ENCODE measurements around the gene SRXN1.

Gene SRXN1

GRCh38 chr20:623021-623420 is 30.0 kb downstream of the SRXN1 start:
- no peak for TF ChIP-seq CTCF (IDR thresholded peaks at IDR 0.05; ENCODE audit: insufficient read depth, low read depth, low read length, missing control alignments)
- no peak for DNase-seq (ENCODE audit: low read depth)
- no peak overlapping the region for H3K4me3 ChIP-seq (ENCODE audit: low read depth, low read length)

- no peak for TF ChIP-seq CTCF (IDR thresholded peaks at IDR 0.05; ENCODE audit: insufficient read depth, low read depth, low read length, missing control alignments)
- DNase-seq (ENCODE audit: low read depth), result no peak
- no peak overlapping the region for H3K4me3 ChIP-seq (ENCODE audit: low read depth, low read length)
Observed at GRCh38 chr20:622161-622560, 30.8 kb downstream of the SRXN1 start.

GRCh38 chr20:621125-621756 is 31.8 kb downstream of the SRXN1 start:
- TF ChIP-seq CTCF (IDR thresholded peaks at IDR 0.05; ENCODE audit: insufficient read depth, low read depth, low read length, missing control alignments), result no peak
- DNase-seq (ENCODE audit: low read depth), result no peak
- no peak overlapping the region for H3K4me3 ChIP-seq (ENCODE audit: low read depth, low read length)

- no peak for TF ChIP-seq CTCF (IDR thresholded peaks at IDR 0.05; ENCODE audit: insufficient read depth, low read depth, low read length, missing control alignments)
- no peak overlapping the region for H3K4me3 ChIP-seq (ENCODE audit: low read depth, low read length)
- DNase-seq (ENCODE audit: low read depth), result no peak
Observed at GRCh38 chr20:620246-620645, 32.8 kb downstream of the SRXN1 start.

- no peak for TF ChIP-seq CTCF (IDR thresholded peaks at IDR 0.05; ENCODE audit: insufficient read depth, low read depth, low read length, missing control alignments)
- no peak for DNase-seq (ENCODE audit: low read depth)
- no peak overlapping the region for H3K4me3 ChIP-seq (ENCODE audit: low read depth, low read length)
Observed at GRCh38 chr20:618980-619379, 34.0 kb downstream of the SRXN1 start.

- TF ChIP-seq CTCF (IDR thresholded peaks at IDR 0.05; ENCODE audit: insufficient read depth, low read depth, low read length, missing control alignments), result no peak
- no peak for DNase-seq (ENCODE audit: low read depth)
- no peak overlapping the region for H3K4me3 ChIP-seq (ENCODE audit: low read depth, low read length)
Observed at GRCh38 chr20:617934-618690, 34.9 kb downstream of the SRXN1 start.

Data from GM12865 (cell line).